Measurements from ENCODE around the gene WFIKKN2. TPM values are rescaled to one million over a fixed set of nuclear protein-coding genes. Genes with fewer than 3 reads are reported as not detected.

The WFIKKN2 gene
- total and polyA plus RNA-seq, 2 of the 13 experiments (the other 11 are each of a cell fraction or from before 2014, with no cell fraction given) = not detected

- TF ChIP-seq CEBPZ (IDR thresholded peaks at IDR 0.05; ENCODE audit: low read length) (no peak), ZNF33B (CRISPR knock-in tag; IDR thresholded peaks at IDR 0.05) (peak; percentile 58; the same call in 1 of the 2 replicates), THAP8 (CRISPR knock-in tag; IDR thresholded peaks at IDR 0.05; ENCODE audit: borderline replicate concordance) (no peak), ZBTB26 (CRISPR knock-in tag; IDR thresholded peaks at IDR 0.05; ENCODE audit: borderline replicate concordance) (no peak), E2F1 (CRISPR knock-in tag; IDR thresholded peaks at IDR 0.05) (no peak), ZBTB34 (CRISPR knock-in tag; IDR thresholded peaks at IDR 0.05) (peak; percentile 62; the same call in 1 of the 2 replicates), ZNF788 (CRISPR knock-in tag; IDR thresholded peaks at IDR 0.05; ENCODE audit: borderline replicate concordance) (peak; percentile 67; the same call in 1 of the 2 replicates), NFYB (CRISPR knock-in tag; IDR thresholded peaks at IDR 0.05) (no peak), ZNF335 (CRISPR knock-in tag; IDR thresholded peaks at IDR 0.05) (peak; percentile 15; the same call in 1 of the 2 replicates), MXD3 (CRISPR knock-in tag; IDR thresholded peaks at IDR 0.05) (no peak), JDP2 (CRISPR knock-in tag; IDR thresholded peaks at IDR 0.05; ENCODE audit: borderline replicate concordance) (no peak), HBP1 (CRISPR knock-in tag; IDR thresholded peaks at IDR 0.05; ENCODE audit: low read depth) (no peak), FOXK2 (IDR thresholded peaks at IDR 0.05) (no peak), CREB3 (CRISPR knock-in tag; IDR thresholded peaks at IDR 0.05) (no peak), PRPF4 (IDR thresholded peaks at IDR 0.05; ENCODE audit: low read depth, low read length, poor library complexity, severe bottlenecking) (no peak), ZNF431 (CRISPR knock-in tag; IDR thresholded peaks at IDR 0.05; ENCODE audit: borderline replicate concordance, low read depth) (no peak), ZNF737 (CRISPR knock-in tag; IDR thresholded peaks at IDR 0.05; ENCODE audit: borderline replicate concordance) (no peak), YEATS4 (CRISPR knock-in tag; IDR thresholded peaks at IDR 0.05; ENCODE audit: borderline replicate concordance) (no peak; the same call in 1 of the 2 replicates)
Measured at GRCh38 chr17:50889528-50890118, 54.2 kb downstream of the WFIKKN2 start (continued).
